ENCODE measurements around the gene CCDC6. TPM values are rescaled to one million over a fixed set of nuclear protein-coding genes. Genes with fewer than 3 reads are reported as not detected.

CCDC6 gene
- total RNA-seq, 1 experiment from 2014 or later: 54.9 TPM

DNA sequence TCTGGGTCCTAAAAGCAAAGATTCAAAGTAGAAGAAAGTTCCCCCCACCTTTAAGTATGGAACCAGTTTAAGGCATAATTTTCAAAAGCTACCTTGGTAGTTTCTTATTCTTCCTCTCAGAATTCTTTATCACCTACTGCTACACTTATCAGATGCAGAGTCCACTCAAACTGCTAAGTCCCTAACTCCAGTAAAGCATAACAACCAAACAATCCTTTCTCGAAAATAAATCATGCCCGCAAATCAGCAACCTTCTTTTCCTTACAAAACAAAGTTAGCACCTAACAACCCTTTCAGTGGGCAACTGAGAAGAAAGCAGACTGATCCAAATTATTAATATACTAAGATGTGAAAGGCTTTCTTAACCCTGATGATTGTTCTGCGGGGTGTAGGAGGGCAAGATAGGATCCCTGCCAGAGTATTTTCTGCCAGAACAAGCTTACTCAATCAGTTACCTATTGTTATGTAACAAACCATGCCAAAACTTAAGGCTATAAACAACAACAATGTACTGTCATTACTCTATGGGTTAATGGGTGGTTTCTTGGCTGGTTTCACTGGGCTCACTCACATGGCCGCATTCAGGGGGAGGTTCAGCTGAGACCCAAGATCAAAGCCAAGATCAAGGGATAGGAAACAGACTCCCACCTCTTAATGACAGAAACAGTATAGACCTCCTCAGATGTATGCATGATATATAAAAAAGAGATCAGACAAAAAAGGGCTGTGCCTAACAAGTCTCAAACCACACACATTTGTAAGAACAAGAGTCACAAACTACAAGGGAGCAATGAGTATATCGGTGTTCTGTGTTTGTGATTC, 42.0 kb downstream of the CCDC6 start:
- no peaks in the 10 kb centered on the region for H4K20me1 ChIP-seq (ENCODE audit: insufficient read depth)
- no TSS peak for BruUV-seq (replicated peaks)
- peaks cover 93% of the 10 kb centered on the region for H3K79me2 ChIP-seq (ENCODE audit: insufficient read depth, low read length)
- H3K4me2 ChIP-seq (ENCODE audit: low read length): no peak overlapping the region
- H3K4me1 ChIP-seq (ENCODE audit: control insufficient read depth in 1 of 2, insufficient read depth in 2 of 2, low read length in 2 of 2): peaks cover 5 to 16% of the 10 kb centered on the region in 2 experiments; a peak in 2 of 4 replicates
- DNase-seq (ENCODE audit: low read depth, low spot score) (no peak), ATAC-seq (no peak)
- intact Hi-C loops (cut with micrococcal nuclease): no loop called here
- no peak overlapping the region for H2AFZ ChIP-seq (ENCODE audit: low read depth, low read length, poor library complexity, severe bottlenecking)
- ChIA-PET POLR2A (interaction anchor here (1.5 kb wide), 1 partner anchor 9 kb away, joined by 3 read pairs; no protein-coding TSS in a partner anchor), RAD21 (ENCODE audit: low non-redundant PET in 1 of 2, low total read pairs in 2 of 2, uncharacterized antibody in 2 of 2, unreplicated experiment in 2 of 2) (interaction anchor here in 1 of 2 experiments (0.8 kb wide), 1 partner anchor 169 kb away, joined by 4 read pairs; no protein-coding TSS in a partner anchor), CTCF (interaction anchor here (1.0 to 1.6 kb wide), 3 partner anchors 103 to 238 kb away, joined by 3 to 4 read pairs (median 4); no protein-coding TSS in a partner anchor)
- TF ChIP-seq JUND (IDR thresholded peaks at IDR 0.05) (no peak), EZH2 (IDR thresholded peaks at IDR 0.05) (no peak), POLR2AphosphoS5 (IDR thresholded peaks at IDR 0.05; ENCODE audit: low read depth, low read length) (no peak), SP1 (IDR thresholded peaks at IDR 0.05; ENCODE audit: low read depth) (no peak), SIN3A (IDR thresholded peaks at IDR 0.05; ENCODE audit: low read depth) (no peak), EZH2phosphoT487 (IDR thresholded peaks at IDR 0.05; ENCODE audit: borderline replicate concordance) (no peak), POLR2A (IDR thresholded peaks at IDR 0.05; ENCODE audit: borderline replicate concordance, extremely low read depth, insufficient read depth, insufficient read length) (no peak), RAD21 (IDR thresholded peaks at IDR 0.05; ENCODE audit: low read depth) (no peak), ZNF274 (IDR thresholded peaks at IDR 0.05; ENCODE audit: low read depth, low read length) (no peak), CEBPB (IDR thresholded peaks at IDR 0.05; ENCODE audit: low read depth) (no peak), CBX3 (IDR thresholded peaks at IDR 0.05; ENCODE audit: low read depth) (no peak), ZFX (IDR thresholded peaks at IDR 0.05) (no peak), ZBTB33 (IDR thresholded peaks at IDR 0.05; ENCODE audit: extremely low read depth, insufficient replicate concordance, low read length) (no peak)
- TF ChIP-seq, protein P1, sequence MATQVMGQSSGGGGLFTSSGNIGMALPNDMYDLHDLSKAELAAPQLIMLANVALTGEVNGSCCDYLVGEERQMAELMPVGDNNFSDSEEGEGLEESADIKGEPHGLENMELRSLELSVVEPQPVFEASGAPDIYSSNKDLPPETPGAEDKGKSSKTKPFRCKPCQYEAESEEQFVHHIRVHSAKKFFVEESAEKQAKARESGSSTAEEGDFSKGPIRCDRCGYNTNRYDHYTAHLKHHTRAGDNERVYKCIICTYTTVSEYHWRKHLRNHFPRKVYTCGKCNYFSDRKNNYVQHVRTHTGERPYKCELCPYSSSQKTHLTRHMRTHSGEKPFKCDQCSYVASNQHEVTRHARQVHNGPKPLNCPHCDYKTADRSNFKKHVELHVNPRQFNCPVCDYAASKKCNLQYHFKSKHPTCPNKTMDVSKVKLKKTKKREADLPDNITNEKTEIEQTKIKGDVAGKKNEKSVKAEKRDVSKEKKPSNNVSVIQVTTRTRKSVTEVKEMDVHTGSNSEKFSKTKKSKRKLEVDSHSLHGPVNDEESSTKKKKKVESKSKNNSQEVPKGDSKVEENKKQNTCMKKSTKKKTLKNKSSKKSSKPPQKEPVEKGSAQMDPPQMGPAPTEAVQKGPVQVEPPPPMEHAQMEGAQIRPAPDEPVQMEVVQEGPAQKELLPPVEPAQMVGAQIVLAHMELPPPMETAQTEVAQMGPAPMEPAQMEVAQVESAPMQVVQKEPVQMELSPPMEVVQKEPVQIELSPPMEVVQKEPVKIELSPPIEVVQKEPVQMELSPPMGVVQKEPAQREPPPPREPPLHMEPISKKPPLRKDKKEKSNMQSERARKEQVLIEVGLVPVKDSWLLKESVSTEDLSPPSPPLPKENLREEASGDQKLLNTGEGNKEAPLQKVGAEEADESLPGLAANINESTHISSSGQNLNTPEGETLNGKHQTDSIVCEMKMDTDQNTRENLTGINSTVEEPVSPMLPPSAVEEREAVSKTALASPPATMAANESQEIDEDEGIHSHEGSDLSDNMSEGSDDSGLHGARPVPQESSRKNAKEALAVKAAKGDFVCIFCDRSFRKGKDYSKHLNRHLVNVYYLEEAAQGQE (IDR thresholded peaks at IDR 0.05; ENCODE audit: low read depth): no peak
- H3K4me3 ChIP-seq (replicated peaks in 1 of 2; ENCODE audit: low read depth in 1 of 2, low read length in 2 of 2): no peak overlapping the region
- H3K27ac ChIP-seq (ENCODE audit: low read depth, low read length): no peak overlapping the region
- H3K9me3 ChIP-seq (ENCODE audit: control insufficient read depth in 1 of 2, insufficient read depth in 1 of 2, low read depth in 1 of 2, low read length in 2 of 2): no peaks in the 10 kb centered on the region
- no peaks in the 10 kb centered on the region; a peak in 1 of 4 replicates for H3K36me3 ChIP-seq (ENCODE audit: control insufficient read depth in 1 of 2, insufficient read depth in 2 of 2, low read length in 2 of 2)
- H3K27me3 ChIP-seq (ENCODE audit: insufficient read depth, low read length): no peaks in the 10 kb centered on the region
- H3K9ac ChIP-seq (ENCODE audit: low read length): no peak overlapping the region
- no peaks in the 10 kb centered on the region for H3K9me2 ChIP-seq (ENCODE audit: insufficient read depth)
